LNCAP (cell line): Measurements from ENCODE around the gene OR2V1.

Experiments
- TF ChIP-seq, protein P1 (sequence below): fragments of 450-650 bp; IDR thresholded peaks from 2 replicates; pipeline ENCODE4 v1.5.1; 2017; ENCODE audit warnings: mild to moderate bottlenecking

The OR2V1 gene

DNA sequence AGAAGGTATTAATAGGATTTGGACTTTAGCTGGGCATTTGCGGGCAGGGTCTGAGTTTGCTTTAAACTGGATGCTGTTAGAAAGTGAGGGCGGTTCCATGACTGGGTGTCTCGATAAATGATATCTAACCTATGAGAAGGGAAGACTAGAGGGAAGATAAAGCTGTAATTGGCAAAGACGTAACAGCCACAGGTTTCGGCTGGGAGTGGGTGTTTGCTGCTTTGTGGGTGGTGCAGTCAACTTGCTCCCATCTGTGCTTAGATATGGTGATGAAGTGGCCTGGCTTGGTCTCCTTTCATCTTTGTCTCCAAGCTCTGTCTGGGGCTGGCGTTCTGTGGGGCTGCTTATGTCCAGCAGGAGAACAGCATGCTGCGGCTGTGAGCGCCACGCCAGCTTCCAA, 23.3 kb downstream of the OR2V1 start:
- TF ChIP-seq, protein P1, sequence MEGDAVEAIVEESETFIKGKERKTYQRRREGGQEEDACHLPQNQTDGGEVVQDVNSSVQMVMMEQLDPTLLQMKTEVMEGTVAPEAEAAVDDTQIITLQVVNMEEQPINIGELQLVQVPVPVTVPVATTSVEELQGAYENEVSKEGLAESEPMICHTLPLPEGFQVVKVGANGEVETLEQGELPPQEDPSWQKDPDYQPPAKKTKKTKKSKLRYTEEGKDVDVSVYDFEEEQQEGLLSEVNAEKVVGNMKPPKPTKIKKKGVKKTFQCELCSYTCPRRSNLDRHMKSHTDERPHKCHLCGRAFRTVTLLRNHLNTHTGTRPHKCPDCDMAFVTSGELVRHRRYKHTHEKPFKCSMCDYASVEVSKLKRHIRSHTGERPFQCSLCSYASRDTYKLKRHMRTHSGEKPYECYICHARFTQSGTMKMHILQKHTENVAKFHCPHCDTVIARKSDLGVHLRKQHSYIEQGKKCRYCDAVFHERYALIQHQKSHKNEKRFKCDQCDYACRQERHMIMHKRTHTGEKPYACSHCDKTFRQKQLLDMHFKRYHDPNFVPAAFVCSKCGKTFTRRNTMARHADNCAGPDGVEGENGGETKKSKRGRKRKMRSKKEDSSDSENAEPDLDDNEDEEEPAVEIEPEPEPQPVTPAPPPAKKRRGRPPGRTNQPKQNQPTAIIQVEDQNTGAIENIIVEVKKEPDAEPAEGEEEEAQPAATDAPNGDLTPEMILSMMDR: no peak

GRCh38 chr5:181105391-181106025, 25.5 kb downstream of the OR2V1 start:
- TF ChIP-seq, protein P1: no peak

GRCh38 chr5:181100121-181100875, 30.7 kb downstream of the OR2V1 start:
- TF ChIP-seq, protein P1: no peak

GRCh38 chr5:181099602-181100086, 31.3 kb downstream of the OR2V1 start:
- TF ChIP-seq, protein P1: no peak

DNA sequence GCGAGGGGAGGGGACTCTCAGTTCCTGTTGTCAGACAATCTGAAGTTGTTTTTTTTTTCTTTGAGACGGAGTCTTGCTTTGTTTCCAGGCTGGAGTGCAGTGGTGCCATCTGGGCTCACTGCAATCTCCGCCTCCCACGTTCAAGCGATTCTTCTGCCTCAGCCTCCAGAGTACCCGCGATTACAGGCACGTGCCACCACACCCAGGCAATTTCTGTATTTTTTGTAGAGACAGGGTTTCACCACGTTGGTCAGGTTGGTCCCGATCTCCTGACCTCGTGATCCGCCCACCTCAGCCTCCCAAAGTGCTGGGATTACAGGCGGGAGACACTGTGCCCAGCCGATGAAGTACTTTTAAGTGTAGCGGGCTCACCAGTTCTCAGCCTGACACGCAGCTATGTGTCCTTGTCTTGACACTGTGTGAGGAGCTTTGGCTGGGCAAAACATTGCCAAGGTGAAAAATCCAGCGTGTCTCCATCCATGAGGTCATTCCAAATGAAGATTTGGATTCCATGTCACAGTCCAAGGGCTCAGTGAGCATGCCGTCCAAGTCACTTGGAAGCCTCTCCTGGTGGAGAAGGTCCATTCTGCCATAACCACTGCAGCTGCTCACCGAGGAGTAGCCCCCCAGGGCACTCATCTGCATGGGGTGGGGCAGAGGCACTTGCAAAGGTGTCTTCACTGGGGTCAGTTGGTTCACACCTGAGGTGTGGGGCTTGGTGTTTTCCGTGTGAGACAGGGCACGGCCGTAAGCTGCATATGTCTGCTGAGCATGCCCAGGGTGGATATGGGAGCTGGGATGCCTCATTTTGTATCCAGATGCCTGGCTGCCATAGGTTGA, 32.0 kb downstream of the OR2V1 start:
- TF ChIP-seq, protein P1: no peak

DNA sequence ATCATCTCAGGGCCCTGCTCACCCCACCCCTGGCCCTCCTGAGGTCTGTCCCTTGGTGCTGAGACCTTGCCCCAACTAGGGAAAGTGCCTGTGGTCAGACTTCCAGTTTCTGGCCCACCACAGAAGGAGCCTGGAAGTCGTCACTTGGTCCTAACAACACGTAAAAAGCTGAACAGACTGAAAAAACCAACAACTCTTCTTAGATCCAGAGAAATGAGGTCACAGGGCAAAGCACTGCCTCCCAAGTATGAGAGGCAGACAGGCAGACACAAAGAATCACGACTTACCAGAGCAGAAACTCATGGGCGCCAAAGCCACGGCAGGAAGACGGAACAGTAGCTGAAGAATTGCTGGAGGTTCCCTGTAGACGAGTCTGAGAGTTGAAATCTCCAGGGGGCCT, 38.5 kb downstream of the OR2V1 start:
- TF ChIP-seq, protein P1: no peak

GRCh38 chr5:181088289-181088688, 42.7 kb downstream of the OR2V1 start:
- TF ChIP-seq, protein P1: peak; percentile 34; the same call in 1 of the 2 replicates
